ENCODE data around the gene CYP2B6. TPM values are rescaled to one million over a fixed set of nuclear protein-coding genes. Genes with fewer than 3 reads are reported as not detected.
"Not testable (repeated sequence)": the region's sequence is repeated elsewhere in the genome, so short reads cannot be mapped to it uniquely, and the experiment has no call there.

Gene CYP2B6
- polyA plus RNA-seq, 1 donor from 2014 or later: not detected

GRCh38 chr19:40995355-40995754 is 4.3 kb downstream of the CYP2B6 start:
- Histone ChIP-seq H3K9me3 (ENCODE audit: low read length) (no peaks in the 10 kb centered on the region), H4K20me1 (ENCODE audit: insufficient read depth) (no peaks in the 10 kb centered on the region), H3K4me3 (ENCODE audit: low read length) (no peak overlapping the region), H2AFZ (ENCODE audit: low read depth, low read length) (no peak overlapping the region), H3K27me3 (ENCODE audit: insufficient read depth, low read depth, low read length) (no peaks in the 10 kb centered on the region), H3F3A (ENCODE audit: insufficient read depth, low read length, poor library complexity, severe bottlenecking) (no peaks in the 10 kb centered on the region), H3K79me2 (replicated peaks; ENCODE audit: insufficient read depth, low read length) (no peaks in the 10 kb centered on the region), H3K9me2 (ENCODE audit: insufficient read depth, low read length) (no peaks in the 10 kb centered on the region), H3K4me2 (ENCODE audit: low read length) (no peak overlapping the region), H3K36me3 (ENCODE audit: insufficient read depth, low read length) (no peaks in the 10 kb centered on the region), H3K27ac (ENCODE audit: low read length) (no peak overlapping the region), H3K9ac (ENCODE audit: low read length) (no peak overlapping the region)
- no peak for TF ChIP-seq CTCF (IDR thresholded peaks at IDR 0.05; ENCODE audit: poor library complexity, severe bottlenecking)
- no peak for TF ChIP-seq TAF1 (IDR thresholded peaks at IDR 0.05; ENCODE audit: low read depth)
- no peak for TF ChIP-seq MXI1 (conservative IDR thresholded peaks at IDR 0.05; ENCODE audit: poor library complexity, severe bottlenecking)
- TF ChIP-seq, protein P1, sequence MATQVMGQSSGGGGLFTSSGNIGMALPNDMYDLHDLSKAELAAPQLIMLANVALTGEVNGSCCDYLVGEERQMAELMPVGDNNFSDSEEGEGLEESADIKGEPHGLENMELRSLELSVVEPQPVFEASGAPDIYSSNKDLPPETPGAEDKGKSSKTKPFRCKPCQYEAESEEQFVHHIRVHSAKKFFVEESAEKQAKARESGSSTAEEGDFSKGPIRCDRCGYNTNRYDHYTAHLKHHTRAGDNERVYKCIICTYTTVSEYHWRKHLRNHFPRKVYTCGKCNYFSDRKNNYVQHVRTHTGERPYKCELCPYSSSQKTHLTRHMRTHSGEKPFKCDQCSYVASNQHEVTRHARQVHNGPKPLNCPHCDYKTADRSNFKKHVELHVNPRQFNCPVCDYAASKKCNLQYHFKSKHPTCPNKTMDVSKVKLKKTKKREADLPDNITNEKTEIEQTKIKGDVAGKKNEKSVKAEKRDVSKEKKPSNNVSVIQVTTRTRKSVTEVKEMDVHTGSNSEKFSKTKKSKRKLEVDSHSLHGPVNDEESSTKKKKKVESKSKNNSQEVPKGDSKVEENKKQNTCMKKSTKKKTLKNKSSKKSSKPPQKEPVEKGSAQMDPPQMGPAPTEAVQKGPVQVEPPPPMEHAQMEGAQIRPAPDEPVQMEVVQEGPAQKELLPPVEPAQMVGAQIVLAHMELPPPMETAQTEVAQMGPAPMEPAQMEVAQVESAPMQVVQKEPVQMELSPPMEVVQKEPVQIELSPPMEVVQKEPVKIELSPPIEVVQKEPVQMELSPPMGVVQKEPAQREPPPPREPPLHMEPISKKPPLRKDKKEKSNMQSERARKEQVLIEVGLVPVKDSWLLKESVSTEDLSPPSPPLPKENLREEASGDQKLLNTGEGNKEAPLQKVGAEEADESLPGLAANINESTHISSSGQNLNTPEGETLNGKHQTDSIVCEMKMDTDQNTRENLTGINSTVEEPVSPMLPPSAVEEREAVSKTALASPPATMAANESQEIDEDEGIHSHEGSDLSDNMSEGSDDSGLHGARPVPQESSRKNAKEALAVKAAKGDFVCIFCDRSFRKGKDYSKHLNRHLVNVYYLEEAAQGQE (IDR thresholded peaks at IDR 0.05; ENCODE audit: borderline replicate concordance): no peak
- TF ChIP-seq POLR2AphosphoS5 (IDR thresholded peaks at IDR 0.05): no peak
- no peak for TF ChIP-seq EZH2 (IDR thresholded peaks at IDR 0.05; ENCODE audit: borderline replicate concordance, insufficient read depth, low read length, poor library complexity, severe bottlenecking)
- TF ChIP-seq RAD21 (conservative IDR thresholded peaks at IDR 0.05): no peak
- no peak for TF ChIP-seq EP300 (conservative IDR thresholded peaks at IDR 0.05; ENCODE audit: poor library complexity, severe bottlenecking)
- no peak for TF ChIP-seq SMC3 (conservative IDR thresholded peaks at IDR 0.05; ENCODE audit: poor library complexity)

GRCh38 chr19:40999018-40999417 is 7.9 kb downstream of the CYP2B6 start:
- not testable (repeated sequence) for H4K20me1 ChIP-seq (ENCODE audit: insufficient read depth); H3F3A ChIP-seq (ENCODE audit: insufficient read depth, low read length, poor library complexity, severe bottlenecking); H3K4me3 ChIP-seq (ENCODE audit: low read length); H3K9me3 ChIP-seq (ENCODE audit: low read length); H3K4me2 ChIP-seq (ENCODE audit: low read length); H3K9ac ChIP-seq (ENCODE audit: low read length); H2AFZ ChIP-seq (ENCODE audit: low read depth, low read length); H3K9me2 ChIP-seq (ENCODE audit: insufficient read depth, low read length); H3K27me3 ChIP-seq (ENCODE audit: insufficient read depth, low read depth, low read length); H3K79me2 ChIP-seq (replicated peaks; ENCODE audit: insufficient read depth, low read length); H3K27ac ChIP-seq (ENCODE audit: low read length); H3K36me3 ChIP-seq (ENCODE audit: insufficient read depth, low read length)

GRCh38 chr19:41000310-41000737 is 9.2 kb downstream of the CYP2B6 start:
- no peaks in the 10 kb centered on the region for H3K79me2 ChIP-seq (replicated peaks; ENCODE audit: insufficient read depth, low read length)
- H3K27me3 ChIP-seq (ENCODE audit: insufficient read depth, low read depth, low read length): no peaks in the 10 kb centered on the region
- TF ChIP-seq CTCF (IDR thresholded peaks at IDR 0.05; ENCODE audit: poor library complexity, severe bottlenecking) (no peak), TAF1 (IDR thresholded peaks at IDR 0.05; ENCODE audit: low read depth) (no peak), EP300 (conservative IDR thresholded peaks at IDR 0.05; ENCODE audit: poor library complexity, severe bottlenecking) (no peak), MXI1 (conservative IDR thresholded peaks at IDR 0.05; ENCODE audit: poor library complexity, severe bottlenecking) (no peak), SMC3 (conservative IDR thresholded peaks at IDR 0.05; ENCODE audit: poor library complexity) (no peak), POLR2AphosphoS5 (IDR thresholded peaks at IDR 0.05) (no peak), RAD21 (conservative IDR thresholded peaks at IDR 0.05) (no peak), EZH2 (IDR thresholded peaks at IDR 0.05; ENCODE audit: borderline replicate concordance, insufficient read depth, low read length, poor library complexity, severe bottlenecking) (no peak)
- TF ChIP-seq, protein P1 (IDR thresholded peaks at IDR 0.05; ENCODE audit: borderline replicate concordance): no peak
- H3K36me3 ChIP-seq (ENCODE audit: insufficient read depth, low read length): no peaks in the 10 kb centered on the region
- H2AFZ ChIP-seq (ENCODE audit: low read depth, low read length): no peak overlapping the region
- no peak overlapping the region for H3K4me3 ChIP-seq (ENCODE audit: low read length)
- H3F3A ChIP-seq (ENCODE audit: insufficient read depth, low read length, poor library complexity, severe bottlenecking): no peaks in the 10 kb centered on the region
- no peak overlapping the region for H3K4me2 ChIP-seq (ENCODE audit: low read length)
- no peaks in the 10 kb centered on the region for H3K9me3 ChIP-seq (ENCODE audit: low read length)
- no peaks in the 10 kb centered on the region for H4K20me1 ChIP-seq (ENCODE audit: insufficient read depth)
- no peak overlapping the region for H3K27ac ChIP-seq (ENCODE audit: low read length)
- H3K9me2 ChIP-seq (ENCODE audit: insufficient read depth, low read length): no peaks in the 10 kb centered on the region
- no peak overlapping the region for H3K9ac ChIP-seq (ENCODE audit: low read length)
